Keratinocyte (primary cell): ENCODE results near the gene GPRC5C. TPM values are rescaled to one million over a fixed set of nuclear protein-coding genes. Genes with fewer than 3 reads are reported as not detected.

Experiments
- DNase-seq: peaks from one replicate; pipeline ENCODE4 v3.0.0-alpha.2; 2011; ENCODE audit warnings: low read depth, missing footprints, low spot score
- FAIRE-seq: peaks from 2 replicates; lab custom pipeline; 2011; peaks lifted over from hg19 to GRCh38; lab: Jason Lieb, UNC
- H2AFZ ChIP-seq: 2 replicates; pipeline ENCODE4 v1.6.0; 2012; ENCODE audit warnings: low read length, control low read depth, inconsistent platforms; ENCODE audit not compliant: control insufficient read depth
- H3K27ac ChIP-seq: 2 replicates; pipeline ENCODE4 v1.5.1; 2011; ENCODE audit warnings: low read length; ENCODE audit not compliant: control insufficient read depth, insufficient read depth
- H3K27me3 ChIP-seq: 3 replicates; pipeline ENCODE4 v1.6.0; 2011; ENCODE audit warnings: low read length; ENCODE audit not compliant: control insufficient read depth, insufficient read depth; ENCODE audit errors: extremely low read depth
- H3K36me3 ChIP-seq, 2 experiments: 2 replicates in 1 of 2; 3 replicates in 1 of 2; pipeline ENCODE4 v1.5.1; 2011; ENCODE audit warnings: low read length in 2 of 2, mild to moderate bottlenecking in 1 of 2; ENCODE audit not compliant: control insufficient read depth in 2 of 2, insufficient read depth in 2 of 2; ENCODE audit errors: extremely low read depth in 1 of 2
- H3K4me1 ChIP-seq: 3 replicates; pipeline ENCODE4 v1.5.1; 2011; ENCODE audit warnings: low read length; ENCODE audit not compliant: control insufficient read depth, insufficient read depth; ENCODE audit errors: extremely low read depth
- H3K4me2 ChIP-seq: 3 replicates; pipeline ENCODE4 v1.6.0; 2011; ENCODE audit warnings: low read depth, low read length; ENCODE audit not compliant: control insufficient read depth, insufficient read depth; ENCODE audit errors: extremely low read depth
- H3K4me3 ChIP-seq, 3 experiments: fragments of 200-600 bp in 1 of 3; sonication (generic) in 1 of 3; 2 replicates in 2 of 3; 3 replicates in 1 of 3; pipeline ENCODE4 v1.5.1; 2011 to 2016; ENCODE audit warnings: low read length in 3 of 3, mild to moderate bottlenecking in 3 of 3, control low read depth in 2 of 3, inconsistent platforms in 1 of 3, low read depth in 1 of 3, mixed read lengths in 1 of 3, mixed run types in 1 of 3, moderate library complexity in 1 of 3; ENCODE audit not compliant: control insufficient read depth in 2 of 3, insufficient read depth in 2 of 3; ENCODE audit errors: extremely low read depth in 1 of 3
- H3K79me2 ChIP-seq: 2 replicates; pipeline ENCODE4 v1.6.0; 2012; ENCODE audit warnings: low read length; ENCODE audit not compliant: control insufficient read depth, insufficient read depth
- H3K9ac ChIP-seq: 3 replicates; pipeline ENCODE4 v1.6.0; 2011; ENCODE audit warnings: low read length; ENCODE audit not compliant: control insufficient read depth, insufficient read depth; ENCODE audit errors: extremely low read depth
- H3K9me1 ChIP-seq: 3 replicates; pipeline ENCODE4 v1.6.0; 2011; ENCODE audit warnings: low read length; ENCODE audit not compliant: control insufficient read depth, insufficient read depth; ENCODE audit errors: extremely low read depth
- H3K9me3 ChIP-seq: 2 replicates; pipeline ENCODE4 v1.5.1; 2012; ENCODE audit warnings: low read depth, low read length; ENCODE audit not compliant: control insufficient read depth
- H4K20me1 ChIP-seq: 3 replicates; pipeline ENCODE4 v1.6.0; 2011; ENCODE audit warnings: low read length; ENCODE audit not compliant: control insufficient read depth, insufficient read depth; ENCODE audit errors: extremely low read depth
- CTCF ChIP-seq, 3 experiments: IDR thresholded peaks in 1 of 3; conservative IDR thresholded peaks in 1 of 3; optimal IDR thresholded peaks in 1 of 3; 2 replicates in 2 of 3; 3 replicates in 1 of 3; pipeline versions ENCODE3 to v1.5.1; 2011; ENCODE audit warnings: low read length in 3 of 3, mild to moderate bottlenecking in 3 of 3, moderate library complexity in 2 of 3, control low read depth in 1 of 3, inconsistent platforms in 1 of 3; ENCODE audit not compliant: insufficient read depth in 2 of 3; ENCODE audit errors: extremely low read depth in 1 of 3
- EZH2 ChIP-seq: IDR thresholded peaks from one replicate; pipeline ENCODE4 v1.6.1; 2012; ENCODE audit warnings: inconsistent platforms, mild to moderate bottlenecking, low read length, moderate library complexity
- dilution Hi-C: fragments of 300-500 bp; cut with MboI; formaldehyde crosslinking; loops from one replicate; pipeline ENCODE4 v1.7.0; 2020; ENCODE audit warnings: low sequenced_read_pairs; ENCODE audit not compliant: extremely low pct_ligation_motif_present
- polyA plus RNA-seq, 5 experiments: library from polyadenylated mRNA; depleted of rRNA in 3 of 5; stranded (reverse) in 3 of 5; stranded (forward) in 1 of 5; unstranded in 1 of 5; fragments of >200 nt; gene quantifications; 1 replicate in 1 of 5; 2 replicates in 3 of 5; 3 replicates in 1 of 5; pipeline versions ENCODE4 v1.2.1 to v1.2.3, GENCODE V29; 2011 to 2012; ENCODE audit warnings: missing spikeins in 2 of 5, low read depth in 1 of 5, low replicate concordance in 1 of 5

The GPRC5C gene
- polyA plus RNA-seq, 1 donor (not counting 4 experiments of a cell fraction or from before 2014, with no cell fraction given): 24.2 TPM

GRCh38 chr17:74442291-74442669 is 10.4 kb downstream of the GPRC5C start:
- Histone ChIP-seq H3K4me2 (peak overlapping the region; percentile 74), H3K4me3 (peak overlapping the region in 1 of 3 experiments; percentile 54), H3K9me3 (no peaks in the 10 kb centered on the region), H4K20me1 (no peaks in the 10 kb centered on the region), H2AFZ (no peak overlapping the region), H3K9ac (no peak overlapping the region), H3K79me2 (no peaks in the 10 kb centered on the region), H3K4me1 (peaks cover 14% of the 10 kb centered on the region), H3K36me3 (peaks cover 4 to 9% of the 10 kb centered on the region in 2 experiments), H3K27ac (no peak overlapping the region), H3K9me1 (peaks cover 2% of the 10 kb centered on the region), H3K27me3 (no peaks in the 10 kb centered on the region)
- DNase-seq: no peak
- no peak for FAIRE-seq
- dilution Hi-C loops: no loop called here
- TF ChIP-seq EZH2: no peak

- Histone ChIP-seq H3K4me2 (peak overlapping the region; percentile 74), H3K4me1 (peaks cover 14% of the 10 kb centered on the region), H3K9me1 (peaks cover 2% of the 10 kb centered on the region), H4K20me1 (no peaks in the 10 kb centered on the region), H3K79me2 (no peaks in the 10 kb centered on the region), H2AFZ (peak overlapping the region; percentile 51), H3K27me3 (no peaks in the 10 kb centered on the region), H3K27ac (no peak overlapping the region), H3K9me3 (no peaks in the 10 kb centered on the region), H3K36me3 (peaks cover 4 to 9% of the 10 kb centered on the region in 2 experiments), H3K9ac (peak overlapping the region; percentile 31), H3K4me3 (peak overlapping the region in 1 of 3 experiments; percentile 54)
- FAIRE-seq (peak; percentile 43), DNase-seq (no peak)
- TF ChIP-seq CTCF (optimal IDR thresholded peaks at IDR 0.05 in 1 of 3, IDR thresholded peaks at IDR 0.05 in 1 of 3, conservative IDR thresholded peaks at IDR 0.05 in 1 of 3; ENCODE audit: extremely low read depth in 1 of 3, insufficient read depth in 2 of 3, low read length in 3 of 3) (no peak), EZH2 (no peak)
- dilution Hi-C loops: no loop called here
Measured at GRCh38 chr17:74442670-74443515, 11.0 kb downstream of the GPRC5C start.
